Activated CD4-positive, alpha-beta T cell treated with anti-CD3 and anti-CD28 coated beads, Interleukin-2, amount 10 ng/mL, durations not matched to agents 24 days and 14 days (primary cell): Measurements from ENCODE around the gene MORC4. TPM values are rescaled to one million over a fixed set of nuclear protein-coding genes. Genes with fewer than 3 reads are reported as not detected.

Source experiments
- DNase-seq: peaks from one replicate; pipeline ENCODE4 v3.0.0; 2022
- H3K27ac Mint-ChIP-seq: one replicate; pipeline ENCODE4 v1.8.0; 2022; ENCODE audit warnings: mild to moderate bottlenecking, mixed read lengths
- H3K27me3 Mint-ChIP-seq: one replicate; pipeline ENCODE4 v1.8.0; 2022; ENCODE audit warnings: mixed read lengths
- H3K36me3 Mint-ChIP-seq: one replicate; pipeline ENCODE4 v1.8.0; 2022; ENCODE audit warnings: low read depth, mild to moderate bottlenecking, mixed read lengths
- H3K4me1 Mint-ChIP-seq: one replicate; pipeline ENCODE4 v1.8.0; 2021; ENCODE audit warnings: mixed read lengths
- H3K4me3 Mint-ChIP-seq: one replicate; pipeline ENCODE4 v1.8.0; 2022; ENCODE audit warnings: mild to moderate bottlenecking, moderate library complexity, mixed read lengths
- H3K9me3 Mint-ChIP-seq: one replicate; pipeline ENCODE4 v1.8.0; 2021; ENCODE audit warnings: mixed read lengths
- intact Hi-C: fragments of 100-400 bp; cut with micrococcal nuclease; formaldehyde crosslinking; loops from one replicate; pipeline ENCODE4 v1.15.1; 2023
- total RNA-seq: library from RNA; stranded (reverse); gene quantifications from 2 replicates; pipeline ENCODE4 v1.2.3, GENCODE V29; 2022

The MORC4 gene
- total RNA-seq, 1 donor from 2014 or later = 7.8 TPM

DNA sequence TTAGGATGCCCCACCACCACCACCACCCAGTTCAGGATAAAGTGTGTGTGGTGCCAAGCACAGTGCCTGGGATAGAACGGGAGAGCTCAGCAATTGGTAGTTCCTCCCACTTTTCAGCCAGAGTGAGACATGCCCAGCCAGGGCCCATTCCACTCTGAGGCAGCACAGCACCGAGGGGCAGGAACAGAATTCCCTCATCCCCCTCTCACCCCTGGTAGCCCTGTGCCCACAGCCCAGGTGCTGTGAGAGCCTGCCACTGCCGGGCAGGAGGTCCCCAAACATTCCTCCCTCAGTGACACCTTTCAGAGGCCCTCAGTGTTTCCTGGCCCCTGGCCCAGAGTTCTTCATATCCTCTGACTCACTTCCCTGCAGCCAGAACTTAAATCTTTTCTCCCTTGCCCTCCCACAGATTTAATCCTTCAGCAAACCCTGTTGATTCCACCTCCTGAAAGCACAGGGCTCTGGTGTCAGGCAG lies 105.0 kb downstream of the MORC4 start:
- DNase-seq = no peak
- Mint-ChIP-seq H3K4me1 (no peaks in the 10 kb centered on the region), H3K9me3 (no peaks in the 10 kb centered on the region), H3K27me3 (no peaks in the 10 kb centered on the region), H3K36me3 (no peaks in the 10 kb centered on the region), H3K27ac (no peak overlapping the region), H3K4me3 (no peak overlapping the region)
- intact Hi-C loops = loop anchor here (1.0 to 10.0 kb wide), 4 partner anchors 58 to 1000 kb away; partner anchors contain the start of genes NCBP2L and TSC22D3

- no peaks in the 10 kb centered on the region for H3K27me3 Mint-ChIP-seq
- DNase-seq = peak; percentile 79
Observed at GRCh38 chrX:106894392-106894909, 105.6 kb downstream of the MORC4 start.

GRCh38 chrX:106891762-106892460 lies 108.1 kb downstream of the MORC4 start:
- Mint-ChIP-seq H3K4me1 (no peaks in the 10 kb centered on the region), H3K36me3 (no peaks in the 10 kb centered on the region), H3K4me3 (no peak overlapping the region), H3K9me3 (no peaks in the 10 kb centered on the region), H3K27ac (no peak overlapping the region), H3K27me3 (peaks cover 1% of the 10 kb centered on the region)
- no peak for DNase-seq
- intact Hi-C loops = loop anchor here (10.0 kb wide), 2 partner anchors 883 to 1003 kb away; partner anchors contain the start of genes NCBP2L and TSC22D3

More at GRCh38 chrX:106894392-106894909, 105.6 kb downstream of the MORC4 start:
- intact Hi-C loops = loop anchor here (1.0 to 10.0 kb wide), 3 partner anchors 59 to 1000 kb away; partner anchors contain the start of genes NCBP2L and TSC22D3
- H3K4me3 Mint-ChIP-seq = no peak overlapping the region
- H3K27ac Mint-ChIP-seq = no peak overlapping the region
- no peaks in the 10 kb centered on the region for H3K4me1 Mint-ChIP-seq
- no peaks in the 10 kb centered on the region for H3K36me3 Mint-ChIP-seq
- H3K9me3 Mint-ChIP-seq = no peaks in the 10 kb centered on the region

Other genes starting within 250 kb of the MORC4 start
- 0.19 and 0.35 TPM in 2 replicates for gene TBC1D8B, start 197.5 kb downstream of the MORC4 start, total RNA-seq
- gene RIPPLY1, start 96.9 kb downstream of the MORC4 start, total RNA-seq = not detected in 2 replicates
- gene CLDN2, start 79.8 kb downstream of the MORC4 start, total RNA-seq = not detected in 2 replicates
- gene RBM41, start 118.6 kb upstream of the MORC4 start, total RNA-seq = 15.7 and 16.2 TPM in 2 replicates
- 1.1 and 1.2 TPM in 2 replicates for gene NUP62CL, start 206.2 kb upstream of the MORC4 start, total RNA-seq
- gene DNAAF6, start 206.4 kb upstream of the MORC4 start, total RNA-seq = not detected in 2 replicates